GM10266 (cell line): Measurements from ENCODE around the gene COP1.

Experiments
- DNase-seq: peaks from one replicate; pipeline ENCODE4 v3.0.0; 2012; ENCODE audit errors: extremely low spot score
- TF ChIP-seq, protein P1 (sequence below): IDR thresholded peaks from 2 replicates; pipeline ENCODE4 v1.5.1; 2012; ENCODE audit warnings: mild to moderate bottlenecking, low read depth; ENCODE audit not compliant: control insufficient read depth, insufficient read depth; ENCODE audit errors: missing control alignments

COP1 gene

DNA sequence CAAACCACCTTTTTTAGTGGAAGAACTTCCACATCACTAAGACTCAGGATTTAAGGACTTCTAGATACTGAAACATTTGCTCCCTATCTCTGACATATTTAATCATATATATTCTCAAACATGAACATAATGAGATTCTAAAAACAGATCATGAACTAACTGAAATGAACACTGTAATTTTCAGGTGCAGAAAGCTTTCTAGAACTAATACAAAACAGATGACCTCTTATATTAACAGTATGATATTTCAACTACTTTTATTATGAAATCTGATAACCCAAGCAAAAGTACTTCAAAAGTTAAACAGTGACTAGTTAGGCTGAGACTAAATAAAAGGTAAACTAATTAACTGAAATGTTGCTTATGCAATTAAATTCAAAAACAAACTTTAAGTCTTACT is 157.5 kb downstream of the COP1 start:
- no peak for DNase-seq
- TF ChIP-seq, protein P1, sequence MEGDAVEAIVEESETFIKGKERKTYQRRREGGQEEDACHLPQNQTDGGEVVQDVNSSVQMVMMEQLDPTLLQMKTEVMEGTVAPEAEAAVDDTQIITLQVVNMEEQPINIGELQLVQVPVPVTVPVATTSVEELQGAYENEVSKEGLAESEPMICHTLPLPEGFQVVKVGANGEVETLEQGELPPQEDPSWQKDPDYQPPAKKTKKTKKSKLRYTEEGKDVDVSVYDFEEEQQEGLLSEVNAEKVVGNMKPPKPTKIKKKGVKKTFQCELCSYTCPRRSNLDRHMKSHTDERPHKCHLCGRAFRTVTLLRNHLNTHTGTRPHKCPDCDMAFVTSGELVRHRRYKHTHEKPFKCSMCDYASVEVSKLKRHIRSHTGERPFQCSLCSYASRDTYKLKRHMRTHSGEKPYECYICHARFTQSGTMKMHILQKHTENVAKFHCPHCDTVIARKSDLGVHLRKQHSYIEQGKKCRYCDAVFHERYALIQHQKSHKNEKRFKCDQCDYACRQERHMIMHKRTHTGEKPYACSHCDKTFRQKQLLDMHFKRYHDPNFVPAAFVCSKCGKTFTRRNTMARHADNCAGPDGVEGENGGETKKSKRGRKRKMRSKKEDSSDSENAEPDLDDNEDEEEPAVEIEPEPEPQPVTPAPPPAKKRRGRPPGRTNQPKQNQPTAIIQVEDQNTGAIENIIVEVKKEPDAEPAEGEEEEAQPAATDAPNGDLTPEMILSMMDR, result no peak

DNA sequence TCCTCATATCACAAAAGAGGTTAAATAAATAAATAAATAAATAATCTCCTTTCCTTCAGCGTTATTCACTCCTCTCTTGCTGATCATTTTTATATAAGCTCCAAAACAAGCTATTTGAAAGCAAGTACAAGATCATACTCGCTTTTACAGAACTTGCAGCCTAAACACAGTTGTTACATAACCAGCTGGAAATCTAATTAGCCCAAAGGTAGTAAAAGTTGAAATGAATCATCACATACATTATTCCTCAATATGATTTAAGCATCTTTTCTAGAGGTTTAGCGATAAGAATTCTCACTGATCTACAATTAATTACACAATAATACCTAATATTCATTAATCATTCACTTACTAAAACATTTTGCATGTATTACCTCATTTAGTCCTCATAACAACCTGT is 160.2 kb downstream of the COP1 start:
- TF ChIP-seq, protein P1, result no peak
- no peak for DNase-seq

DNA sequence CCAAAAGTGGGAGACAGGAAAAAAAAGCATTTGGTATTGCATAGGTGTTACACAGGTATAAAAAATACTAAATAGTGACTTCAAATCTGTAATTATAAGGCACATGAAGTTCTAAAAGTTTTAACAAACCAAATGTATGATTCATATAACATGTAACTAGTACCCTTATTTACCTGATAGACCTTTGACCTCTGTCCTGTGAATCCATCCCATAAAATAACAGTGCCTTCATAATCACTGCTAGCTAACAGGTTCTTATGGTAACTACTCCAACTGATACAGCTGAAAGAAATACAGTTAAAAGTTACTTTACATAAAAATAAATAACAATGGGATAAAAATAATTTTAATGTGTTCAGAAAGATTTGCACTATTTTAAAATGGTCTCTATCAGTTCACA is 163.5 kb downstream of the COP1 start:
- TF ChIP-seq, protein P1, result no peak
- DNase-seq, result no peak

DNA sequence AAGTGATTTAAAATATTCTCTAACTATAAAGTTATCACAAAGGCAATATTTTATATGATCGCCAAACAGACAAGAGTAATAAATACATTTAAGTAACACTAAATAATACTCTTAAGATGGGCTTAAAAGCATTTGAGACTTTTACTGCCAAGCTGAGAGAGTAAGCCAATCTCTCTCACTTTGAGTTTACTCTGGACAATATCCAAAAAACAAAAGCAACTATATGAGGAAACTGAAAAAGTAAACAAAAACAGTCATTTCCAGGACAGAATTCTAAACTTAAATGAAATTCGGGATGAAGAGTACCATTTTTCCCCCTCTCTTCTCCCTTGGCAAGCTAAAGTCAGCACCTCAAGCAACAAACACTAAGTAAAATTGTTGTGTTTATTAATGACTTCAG is 173.2 kb downstream of the COP1 start:
- DNase-seq, result no peak
- TF ChIP-seq, protein P1, result no peak

DNA sequence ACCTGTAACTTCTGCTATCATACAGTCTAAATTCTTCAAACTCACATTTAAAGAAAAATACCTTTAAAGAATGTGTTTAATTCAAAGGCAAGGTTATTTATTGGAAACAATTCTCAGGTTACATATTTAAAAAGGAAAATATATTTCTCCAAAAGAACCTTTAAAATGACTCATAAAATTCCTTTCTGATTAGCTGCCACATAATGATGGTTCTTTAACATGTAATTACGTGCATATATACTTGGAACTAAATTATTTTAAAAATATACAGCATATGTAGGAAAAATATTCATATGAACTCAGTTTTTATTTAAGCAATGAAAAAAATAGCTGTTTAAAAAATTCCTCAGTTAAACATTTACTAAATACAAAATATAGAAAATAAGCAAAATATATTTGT is 173.6 kb downstream of the COP1 start:
- no peak for DNase-seq
- TF ChIP-seq, protein P1, result no peak

DNA sequence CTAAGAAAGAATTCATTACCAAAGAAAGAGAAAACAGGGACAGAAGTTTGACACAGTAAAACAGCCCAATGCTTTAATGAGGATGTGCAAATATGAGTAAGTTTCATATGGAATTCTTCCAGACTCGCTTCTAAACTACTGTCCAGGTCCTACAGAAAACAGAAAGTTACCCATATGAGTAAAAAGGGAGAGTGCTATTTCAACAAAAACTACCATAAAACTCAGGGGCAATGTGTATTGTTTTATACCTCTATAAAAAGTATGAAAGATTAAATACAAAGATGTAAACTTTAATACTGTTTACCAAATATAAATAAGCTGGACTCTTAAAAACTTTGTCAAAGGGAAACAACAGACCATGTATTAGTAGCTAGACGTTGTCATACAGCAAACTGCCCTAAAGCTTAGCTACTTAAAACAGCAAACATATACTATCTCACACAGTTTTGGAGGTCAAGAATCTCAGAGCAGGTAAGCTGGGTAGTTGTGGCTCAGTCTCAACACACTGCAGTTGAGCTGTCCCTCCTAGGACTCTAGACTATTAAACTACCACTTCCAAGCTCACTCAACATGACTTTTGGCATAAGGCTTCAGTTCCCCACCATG is 174.9 kb downstream of the COP1 start:
- DNase-seq, result no peak

DNA sequence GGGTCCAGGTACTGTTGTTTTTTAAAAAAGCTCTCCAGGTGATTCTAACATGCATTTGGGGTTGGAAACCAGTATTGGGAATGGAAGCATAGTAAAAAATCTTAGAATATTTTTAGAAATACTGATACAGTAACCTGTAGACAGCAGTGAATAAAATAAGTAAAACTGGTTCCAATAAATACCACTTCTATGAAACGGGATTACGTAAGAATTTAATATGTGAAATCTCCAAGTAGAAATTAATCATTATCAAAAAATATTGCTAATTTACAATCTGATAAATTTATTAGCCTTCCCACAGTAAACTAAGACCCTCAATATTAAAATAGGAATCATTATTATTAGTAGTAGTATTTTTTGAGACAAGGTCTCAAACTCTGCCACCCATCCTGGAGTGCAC is 177.5 kb downstream of the COP1 start:
- TF ChIP-seq, protein P1, result no peak
- no peak for DNase-seq

More for the DNA sequence above, 174.9 kb downstream of the COP1 start:
- TF ChIP-seq, protein P1, result no peak
